Measurements from ENCODE around the gene SLC36A3.

- TF ChIP-seq CTCF (conservative IDR thresholded peaks at IDR 0.05) (no peak), ZFX (IDR thresholded peaks at IDR 0.05) (no peak)
These were observed 53.1 kb downstream of the SLC36A3 start for GRCh38 chr5:151250346-151251000.
